IMR-90 (cell line): ENCODE results near the gene IL6. TPM values are rescaled to one million over a fixed set of nuclear protein-coding genes. Genes with fewer than 3 reads are reported as not detected.

Experiments used
- polyA plus RNA-seq, 3 experiments: library from polyadenylated mRNA; depleted of rRNA; stranded (reverse); fragments of >200 nt; gene quantifications; 2 replicates each; pipeline ENCODE4 v1.2.3, GENCODE V29; 2012; ENCODE audit warnings: low replicate concordance in 1 of 3
- total RNA-seq: library from RNA; depleted of rRNA; stranded (reverse); fragments of >200 nt; gene quantifications from 2 replicates; pipeline ENCODE4 v1.2.3, GENCODE V29; 2012; rRNA removed

The IL6 gene
- total and polyA plus RNA-seq, 2 of the 4 experiments (the other 2 are of a cell fraction) = 15.2 to 50.8 TPM

Other genes starting within 250 kb of the IL6 start
- 13.8 and 21.1 TPM in 2 replicates for gene STEAP1B, start 227.0 kb upstream of the IL6 start, total RNA-seq
- 7.9 and 8.3 TPM in 2 replicates for gene STEAP1B, start 227.0 kb upstream of the IL6 start, polyA plus RNA-seq (2012; rRNA removed)
- gene TOMM7, start 95.6 kb downstream of the IL6 start, total RNA-seq = 67.2 and 125 TPM in 2 replicates
- gene TOMM7, start 95.6 kb downstream of the IL6 start, polyA plus RNA-seq (2012; rRNA removed) = 318 and 727 TPM in 2 replicates